ENCODE measurements around the gene NDFIP2.

The NDFIP2 gene

DNA sequence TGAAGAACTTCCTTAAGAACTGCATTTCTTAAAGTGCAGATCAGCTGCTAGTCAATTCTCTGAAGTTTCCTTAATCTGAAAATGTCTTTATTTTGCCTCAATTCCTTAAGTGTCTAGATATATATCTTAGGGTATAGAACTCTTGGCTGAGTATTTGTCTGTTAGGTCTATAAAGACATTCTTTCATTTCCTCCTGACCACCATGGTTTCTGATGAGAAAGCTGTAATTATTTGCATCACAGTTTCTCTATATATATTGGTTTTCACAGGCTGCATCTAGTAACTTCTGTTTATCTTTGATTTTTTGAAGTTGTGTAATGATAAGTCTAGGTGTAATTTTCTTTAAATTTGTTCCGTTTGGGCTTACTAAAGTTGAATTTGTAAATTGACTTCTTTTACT, 15.2 kb downstream of the NDFIP2 start:
- DNase-seq (ENCODE audit: low spot score): no peak

DNA sequence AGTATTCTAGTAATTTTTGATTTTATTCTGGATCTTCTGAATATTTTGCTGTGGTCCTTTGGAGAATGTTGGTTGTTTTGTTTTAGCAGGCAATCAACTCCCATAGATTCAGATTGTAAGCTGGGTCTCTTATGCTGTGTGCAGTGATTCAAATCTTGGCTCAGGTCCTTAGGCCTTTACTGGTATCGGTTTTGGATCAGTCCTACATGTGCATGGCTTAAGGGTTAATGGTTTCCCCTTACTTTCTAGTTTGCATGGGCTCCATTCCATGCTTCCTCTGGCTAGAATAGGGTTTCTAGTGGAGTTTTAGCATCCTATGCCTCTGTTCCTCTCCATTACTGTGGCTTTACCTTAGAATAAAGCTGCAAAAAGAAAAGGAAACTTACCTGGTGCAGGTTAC, 16.1 kb downstream of the NDFIP2 start:
- no peak for DNase-seq (ENCODE audit: low spot score)

DNA sequence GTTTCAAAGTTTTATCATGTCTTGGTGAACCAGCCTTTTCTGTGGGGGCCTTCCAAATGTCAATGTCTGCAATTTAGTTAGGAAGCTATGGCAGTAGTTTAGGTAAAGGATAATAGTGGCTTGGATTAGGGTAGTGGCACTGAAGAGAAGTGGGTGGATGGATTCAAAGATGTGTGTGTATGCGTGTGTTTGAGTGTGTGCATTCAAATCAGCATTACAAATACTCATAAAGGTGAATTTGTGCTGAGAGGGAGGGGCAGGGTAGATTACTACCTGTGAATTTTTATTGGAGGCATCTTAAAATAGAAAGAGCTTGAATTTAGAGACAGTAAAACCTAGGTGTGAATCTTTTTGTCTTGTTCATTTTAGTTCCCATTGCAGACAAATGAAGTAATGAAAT, 16.9 kb downstream of the NDFIP2 start:
- DNase-seq (ENCODE audit: low spot score): no peak

DNA sequence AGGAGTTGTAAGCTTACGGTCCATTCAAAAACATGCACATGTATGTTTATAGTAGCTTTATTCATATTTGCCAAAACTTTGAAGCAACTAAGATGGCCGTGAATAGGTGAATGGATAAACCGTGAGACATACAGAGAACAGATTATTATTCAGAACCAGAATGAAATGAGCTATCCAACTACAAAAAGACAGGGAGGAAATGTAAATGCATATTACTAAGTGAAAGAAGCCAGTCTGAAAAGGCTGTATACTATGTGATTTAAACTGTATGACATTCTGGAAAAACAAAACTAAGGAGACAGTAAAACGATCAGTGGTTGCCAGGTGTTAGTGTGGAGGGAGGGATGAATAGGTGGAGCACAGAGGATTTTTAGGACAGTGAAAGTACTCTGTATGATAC, 19.9 kb downstream of the NDFIP2 start:
- DNase-seq (ENCODE audit: low spot score): no peak

DNA sequence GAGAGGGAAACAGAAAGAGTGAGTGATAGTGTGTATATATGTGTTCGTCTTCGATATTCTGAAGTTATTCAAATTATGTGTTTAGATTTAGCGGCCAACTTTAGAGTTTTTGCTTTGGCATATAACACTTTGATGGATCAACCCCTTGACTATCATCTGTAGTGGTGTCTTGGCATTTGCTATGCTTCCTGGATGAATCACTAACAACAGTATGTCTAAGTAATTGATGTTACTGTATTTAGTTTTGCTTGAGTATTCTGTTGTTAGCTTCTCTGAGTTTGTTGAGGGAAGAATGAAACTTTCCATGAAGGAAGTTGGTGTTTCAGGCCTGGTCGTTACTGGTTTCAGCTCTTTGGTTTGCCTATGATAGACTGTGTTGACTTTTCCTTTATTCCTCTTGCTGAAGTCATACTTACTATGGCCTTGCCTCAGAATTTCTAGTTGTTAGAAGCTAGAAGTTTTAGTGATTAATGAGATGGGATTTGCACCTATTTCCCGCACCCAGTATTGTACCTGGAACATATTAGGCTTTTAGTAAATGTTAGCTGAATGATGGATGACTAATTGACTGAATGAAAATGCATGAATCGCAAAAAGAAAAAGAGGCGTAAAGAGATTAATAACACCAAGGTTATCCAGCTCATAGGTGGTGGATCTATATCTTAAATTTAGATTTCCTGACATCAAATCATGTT, 20.7 kb downstream of the NDFIP2 start:
- DNase-seq (ENCODE audit: low spot score): no peak

DNA sequence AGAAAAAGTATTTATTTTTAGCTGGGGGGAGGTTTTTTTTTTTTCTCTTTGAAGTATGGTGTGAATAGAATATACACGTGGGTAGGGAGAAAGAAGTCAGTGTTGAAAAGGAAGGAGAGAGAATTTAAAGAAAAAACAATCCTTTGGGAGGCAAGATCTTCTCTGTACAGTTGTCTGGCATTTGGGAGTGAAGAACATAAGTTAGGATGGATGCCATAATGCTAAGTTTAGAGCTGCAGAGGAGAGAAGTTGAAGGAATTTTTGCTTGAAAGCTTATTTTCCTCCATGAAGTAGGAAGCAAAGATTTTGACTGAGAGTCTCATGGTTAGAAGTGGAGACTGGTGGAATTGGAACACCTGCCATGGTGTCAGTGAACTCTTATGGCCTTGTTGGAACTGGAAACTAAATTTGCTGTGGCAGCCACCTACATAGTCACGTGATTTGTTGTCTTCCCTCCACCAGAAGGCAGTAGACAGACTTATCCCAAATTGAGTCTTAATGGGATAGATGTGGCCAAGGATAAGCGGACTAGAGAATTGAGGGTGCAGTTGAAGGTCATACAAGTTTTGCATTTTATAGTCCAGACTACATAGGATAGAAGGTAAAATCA, 22.0 kb downstream of the NDFIP2 start:
- no peak for DNase-seq (ENCODE audit: low spot score)

DNA sequence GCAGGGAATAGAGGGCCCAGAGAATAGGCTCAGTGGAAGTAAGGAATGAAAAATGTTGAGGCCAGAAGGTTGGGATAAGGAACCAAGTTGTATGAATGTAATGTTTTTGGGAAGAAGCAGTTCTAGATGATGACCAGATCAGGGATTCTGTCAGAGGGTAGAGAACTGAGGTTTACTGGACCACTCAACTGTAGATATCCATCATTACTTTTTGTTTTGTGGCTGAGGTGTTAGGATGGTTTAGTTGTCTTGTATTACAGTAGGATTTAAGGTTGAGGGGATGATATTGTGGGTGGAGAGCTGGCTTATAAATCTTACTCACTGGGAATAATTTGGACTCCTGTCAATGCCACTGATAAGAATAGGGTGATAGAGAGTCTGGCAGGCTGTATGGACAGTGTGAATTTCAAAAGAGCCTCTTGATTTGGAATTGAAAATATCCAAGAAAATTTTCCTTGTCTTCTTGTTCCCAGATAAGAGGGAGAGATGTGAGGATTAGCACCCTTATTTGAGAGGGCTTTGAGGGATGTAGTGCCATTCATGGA, 22.6 kb downstream of the NDFIP2 start:
- no peak for DNase-seq (ENCODE audit: low spot score)

DNA sequence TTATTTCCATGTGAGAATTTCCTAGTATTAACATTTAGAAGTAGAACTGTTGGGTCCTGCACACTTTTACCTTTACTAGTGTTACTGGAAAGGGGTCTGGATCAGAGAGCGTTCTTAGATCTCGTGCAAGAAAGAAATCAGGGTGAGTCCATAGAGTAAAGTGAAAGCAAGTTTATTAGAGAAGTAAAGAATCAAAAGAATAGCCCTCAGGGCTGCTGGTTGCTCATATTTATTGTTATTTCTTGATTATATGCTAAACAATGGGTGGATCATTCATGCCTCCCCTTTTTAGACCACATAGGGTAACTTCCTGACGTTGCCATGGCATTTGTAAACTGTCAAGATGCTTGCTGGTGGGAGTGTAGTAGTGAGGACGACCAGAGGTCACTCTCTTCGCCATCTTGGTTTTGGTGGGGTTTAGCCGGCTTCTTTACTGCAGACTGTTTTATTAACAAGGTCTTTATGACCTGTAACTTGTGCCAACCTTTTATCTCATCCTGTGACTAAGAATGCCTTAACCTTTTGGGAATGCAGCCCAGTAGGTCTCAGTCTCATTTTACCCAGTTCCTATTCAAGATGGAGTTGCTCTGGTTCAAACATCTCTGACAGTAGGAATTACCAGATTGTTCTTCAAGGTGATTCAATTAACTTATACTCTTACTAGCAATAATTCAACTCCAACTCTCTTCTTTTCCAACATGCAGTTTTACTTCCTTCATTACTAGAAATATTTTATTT, 27.4 kb downstream of the NDFIP2 start:
- DNase-seq (ENCODE audit: low spot score): no peak

DNA sequence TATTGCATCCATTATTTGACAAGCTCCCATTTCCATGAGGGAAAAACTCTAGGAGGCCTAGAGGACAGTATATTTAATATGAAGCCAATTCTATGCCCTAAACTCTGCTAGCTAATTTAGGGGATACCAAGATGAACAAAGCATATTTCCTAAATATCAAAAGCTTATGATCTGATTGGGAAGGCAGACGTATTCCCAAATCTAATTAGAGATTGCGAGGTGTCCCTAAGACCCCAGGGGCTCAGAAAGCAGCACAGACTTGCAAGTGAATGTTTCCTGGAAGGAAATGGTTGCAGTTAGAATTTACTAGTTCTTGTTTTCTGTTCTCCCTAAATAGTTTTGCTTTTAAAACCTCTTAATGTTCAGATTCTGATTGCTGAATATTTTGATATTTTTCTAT, 30.7 kb downstream of the NDFIP2 start:
- DNase-seq (ENCODE audit: low spot score): no peak

DNA sequence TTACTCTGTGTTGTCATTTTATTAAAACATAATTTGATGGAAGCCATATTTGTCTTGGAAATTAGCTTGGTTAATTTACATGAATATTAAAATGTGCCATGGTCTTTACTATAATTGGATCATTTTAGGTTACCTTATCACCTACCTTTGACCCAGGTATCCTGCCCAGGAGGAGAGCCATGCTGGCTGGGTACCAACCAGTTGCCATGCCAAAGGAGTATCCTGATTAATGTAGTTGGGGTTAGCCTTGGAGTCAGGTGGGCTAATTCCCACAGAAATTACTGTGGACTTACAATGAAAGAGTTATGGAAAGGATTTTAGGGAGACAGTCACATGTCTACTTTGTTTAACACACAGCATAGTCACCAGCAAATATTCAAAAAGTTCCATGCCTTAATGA, 32.0 kb downstream of the NDFIP2 start:
- DNase-seq (ENCODE audit: low spot score): no peak

DNA sequence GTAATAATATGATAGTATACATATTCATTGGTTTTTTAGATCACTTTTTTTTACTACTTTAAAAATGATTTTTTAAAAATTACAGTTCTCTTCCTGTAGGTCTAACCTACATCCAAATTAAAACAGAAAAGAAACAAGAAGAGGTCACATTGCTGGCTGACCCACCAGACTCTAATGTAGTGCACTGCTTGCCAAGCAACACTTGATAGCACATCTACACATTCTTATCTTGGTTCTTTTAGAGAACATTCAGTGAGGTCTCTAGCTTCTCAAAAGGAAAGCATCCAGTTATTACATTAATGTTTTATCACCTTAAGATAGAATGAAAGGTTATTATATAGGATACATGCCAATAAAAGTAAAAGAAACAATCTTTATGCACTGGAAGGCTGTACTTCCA, 35.6 kb downstream of the NDFIP2 start:
- no peak for DNase-seq (ENCODE audit: low spot score)

DNA sequence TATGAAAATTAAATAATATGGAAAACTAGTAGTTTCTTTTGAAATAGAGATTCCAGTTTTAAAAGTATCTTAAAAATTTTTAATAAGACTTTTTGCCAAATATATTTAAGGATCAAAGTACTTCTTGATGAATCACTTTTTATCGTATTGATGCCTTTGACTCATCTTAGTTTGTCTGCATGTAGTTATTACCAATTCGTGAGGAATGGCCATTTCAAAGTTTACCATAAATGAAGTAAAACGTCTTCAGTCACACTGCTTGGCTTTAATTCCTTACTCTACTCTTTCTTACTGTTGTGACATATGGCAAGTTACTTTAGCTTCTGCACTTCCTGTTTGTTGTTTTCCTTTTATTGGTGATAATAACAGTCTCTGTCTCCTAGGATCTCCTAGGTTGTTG, 38.3 kb downstream of the NDFIP2 start:
- DNase-seq (ENCODE audit: low spot score): no peak

DNA sequence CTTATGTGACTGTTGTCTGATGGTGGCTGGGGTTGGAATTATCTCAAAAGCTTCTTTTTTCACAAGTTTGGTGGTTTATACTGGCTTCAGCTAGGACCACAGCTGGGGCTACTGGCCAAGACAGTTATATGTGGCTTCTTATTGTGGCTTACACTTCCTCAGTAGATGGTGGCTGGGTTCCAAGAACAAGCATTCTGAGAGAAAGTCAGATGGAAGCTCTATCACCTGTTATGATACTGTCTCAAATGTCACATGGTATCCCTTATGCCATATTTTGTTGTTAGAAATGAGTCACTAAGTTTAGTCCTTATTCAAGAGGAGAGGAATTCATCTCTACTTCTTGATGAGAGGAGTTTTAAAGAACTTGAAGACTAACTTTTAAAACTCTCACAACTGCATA, 41.6 kb downstream of the NDFIP2 start:
- no peak for DNase-seq (ENCODE audit: low spot score)

DNA sequence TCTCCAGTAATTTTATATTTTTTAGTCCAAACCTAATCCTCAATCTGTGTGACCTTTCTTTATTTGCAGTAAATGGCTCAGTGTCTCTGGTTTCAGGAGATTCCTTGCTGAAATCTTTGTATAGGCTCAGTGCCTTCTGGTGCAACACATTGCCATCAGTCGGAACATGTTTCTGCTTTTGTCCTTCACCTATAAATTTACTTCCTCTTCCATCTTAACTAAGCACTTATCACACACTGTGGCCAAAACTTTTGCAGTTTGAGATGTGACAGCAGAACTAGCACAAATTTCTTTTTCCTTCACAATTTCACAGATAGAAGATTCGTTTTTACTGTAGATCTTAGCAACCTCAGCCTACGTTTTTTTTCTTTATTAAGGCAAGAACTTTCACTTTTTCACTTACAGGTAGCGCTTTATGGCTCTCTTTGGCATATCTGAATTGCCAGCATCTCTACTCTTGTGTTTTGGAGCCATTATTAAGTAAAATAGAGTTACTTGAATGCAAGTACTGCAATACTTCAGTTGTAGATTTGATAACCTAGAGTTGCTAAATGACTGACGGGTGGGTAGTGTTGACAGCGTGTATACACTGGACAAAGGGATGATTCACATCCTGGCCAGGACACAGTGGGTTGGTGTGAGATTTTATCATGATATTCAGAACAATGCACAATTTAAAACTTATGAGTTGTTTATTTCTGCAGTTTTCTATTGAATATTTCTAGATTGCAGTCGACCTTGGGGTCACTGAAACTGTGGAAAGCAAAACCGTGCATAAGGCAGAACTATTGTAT, 44.3 kb downstream of the NDFIP2 start:
- DNase-seq (ENCODE audit: low spot score): no peak

DNA sequence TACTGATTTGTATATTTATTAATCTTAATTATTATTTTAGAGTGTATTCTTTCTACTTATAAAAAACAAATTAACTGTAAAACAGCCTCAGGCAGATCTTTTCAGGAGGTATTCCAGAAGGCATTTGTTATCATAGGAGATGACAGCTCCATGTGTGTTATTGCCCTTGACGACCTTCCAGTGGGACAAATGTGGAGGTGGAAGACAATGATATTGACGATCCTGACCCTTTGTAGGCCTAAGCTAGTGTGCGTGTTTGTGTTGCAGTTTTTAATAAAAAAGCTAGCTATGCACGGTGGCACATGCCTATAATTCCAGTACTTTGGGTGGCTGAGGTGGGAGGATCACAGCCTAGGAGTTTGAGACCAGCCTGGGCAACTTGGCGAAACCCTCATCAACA, 46.7 kb downstream of the NDFIP2 start:
- DNase-seq (ENCODE audit: low spot score): no peak

DNA sequence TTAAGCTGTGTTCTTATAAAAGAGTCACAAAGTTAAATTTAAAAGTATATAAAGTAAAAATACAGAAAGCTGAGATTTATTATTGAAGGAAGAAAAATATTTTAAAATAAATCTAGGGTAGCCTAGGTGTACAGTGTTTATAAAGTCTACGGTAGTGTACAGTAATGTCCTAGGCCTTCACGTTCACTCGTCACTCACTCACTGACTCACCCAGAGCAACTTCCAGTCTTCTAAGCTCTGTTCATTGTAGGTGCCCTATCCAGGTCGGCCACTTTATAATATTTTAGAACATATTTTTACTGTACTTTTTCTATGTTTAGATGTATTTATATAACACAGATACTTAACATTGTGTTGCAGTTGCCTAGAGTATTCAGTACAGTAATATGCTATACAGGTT, 47.4 kb downstream of the NDFIP2 start:
- DNase-seq (ENCODE audit: low spot score): no peak

DNA sequence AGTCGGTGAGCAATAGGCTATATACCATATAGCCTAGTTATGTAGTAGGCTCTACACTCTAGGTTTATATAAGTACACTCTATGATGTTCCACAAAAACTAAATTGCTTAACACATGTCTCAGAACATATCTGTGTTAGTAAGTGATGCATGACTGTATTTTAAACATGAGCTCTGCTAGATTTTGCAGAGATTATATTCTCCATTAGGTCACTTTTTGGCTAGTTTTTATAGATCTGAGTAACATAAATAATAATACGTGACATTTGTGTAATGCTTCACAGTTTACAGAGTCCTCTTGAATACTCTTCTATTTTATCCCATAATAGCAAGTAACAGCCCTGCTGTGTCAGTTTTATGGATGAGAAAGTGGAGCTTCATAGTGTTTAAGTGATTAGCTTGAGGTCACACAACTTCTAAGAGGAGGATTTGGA, 47.8 kb downstream of the NDFIP2 start:
- DNase-seq (ENCODE audit: low spot score): no peak

DNA sequence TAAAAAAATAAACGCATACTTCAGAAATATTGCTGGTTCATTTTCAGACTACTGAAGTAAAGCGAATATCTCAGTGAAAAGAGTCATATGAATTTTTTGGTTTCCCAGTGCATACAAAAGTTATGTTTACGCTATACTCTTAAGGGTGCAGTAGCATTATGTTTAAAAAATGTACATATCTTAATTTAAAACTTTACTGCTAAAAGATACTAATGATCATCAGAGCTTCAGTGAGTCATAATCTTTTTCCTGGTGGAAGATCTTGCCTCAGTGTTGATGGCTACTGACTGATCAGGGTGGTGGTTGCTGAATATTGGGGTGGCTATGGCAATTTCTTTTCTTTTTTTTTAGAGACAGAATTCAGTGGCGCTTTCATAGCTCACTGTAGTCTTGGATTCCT, 48.9 kb downstream of the NDFIP2 start:
- no peak for DNase-seq (ENCODE audit: low spot score)

DNA sequence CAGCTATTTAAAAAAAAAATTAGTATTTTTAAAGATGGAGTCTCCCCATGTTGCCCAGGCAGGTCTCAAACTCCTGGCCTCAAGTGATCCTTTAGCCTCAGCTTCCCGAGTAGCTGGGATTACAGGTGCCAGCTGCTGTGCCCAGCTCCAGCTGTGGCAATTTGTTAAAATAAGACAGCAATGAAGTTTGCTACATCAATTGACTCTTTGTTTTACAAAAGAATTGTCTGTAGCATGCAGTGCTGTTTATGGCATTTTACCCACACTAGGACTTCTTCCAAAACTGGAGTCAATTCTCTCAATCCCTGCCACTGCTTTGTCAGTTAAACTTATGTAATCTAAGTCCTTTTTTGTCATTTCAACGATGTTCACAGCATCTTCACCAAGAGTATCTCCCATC, 49.3 kb downstream of the NDFIP2 start:
- no peak for DNase-seq (ENCODE audit: low spot score)

DNA sequence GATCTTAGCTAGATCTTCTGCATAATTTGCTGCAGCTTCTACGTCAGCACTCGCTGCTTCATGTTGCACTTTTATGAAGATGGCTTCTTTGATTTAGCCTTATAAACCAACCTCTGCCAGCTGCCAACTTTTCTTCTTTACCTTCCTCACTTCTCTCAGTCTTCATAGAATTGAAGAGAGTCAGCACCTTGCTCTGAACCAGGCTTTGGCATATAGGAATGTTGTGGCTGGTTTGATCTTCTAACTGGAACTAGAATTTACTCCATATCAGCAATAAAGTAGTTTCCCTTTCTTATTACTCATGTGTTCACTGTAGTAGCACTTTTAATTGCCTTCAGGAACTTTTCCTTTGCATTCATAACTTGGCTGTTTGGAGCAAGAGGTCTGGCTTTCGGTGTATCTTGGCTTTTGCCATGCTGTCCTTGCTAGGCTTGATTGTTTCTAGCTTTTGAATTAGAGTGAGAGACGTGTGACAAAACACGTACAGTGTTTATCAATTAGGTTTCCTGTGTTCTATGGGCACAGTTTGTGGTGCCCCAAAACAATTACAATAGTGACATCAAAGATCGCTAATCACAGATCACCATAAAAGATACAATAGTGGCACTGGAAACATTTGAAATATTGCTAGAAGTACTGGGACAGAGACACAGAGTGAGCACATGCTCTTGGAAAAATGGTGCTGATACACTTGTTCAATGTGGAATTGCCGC, 50.7 kb downstream of the NDFIP2 start:
- DNase-seq (ENCODE audit: low spot score): no peak

DNA sequence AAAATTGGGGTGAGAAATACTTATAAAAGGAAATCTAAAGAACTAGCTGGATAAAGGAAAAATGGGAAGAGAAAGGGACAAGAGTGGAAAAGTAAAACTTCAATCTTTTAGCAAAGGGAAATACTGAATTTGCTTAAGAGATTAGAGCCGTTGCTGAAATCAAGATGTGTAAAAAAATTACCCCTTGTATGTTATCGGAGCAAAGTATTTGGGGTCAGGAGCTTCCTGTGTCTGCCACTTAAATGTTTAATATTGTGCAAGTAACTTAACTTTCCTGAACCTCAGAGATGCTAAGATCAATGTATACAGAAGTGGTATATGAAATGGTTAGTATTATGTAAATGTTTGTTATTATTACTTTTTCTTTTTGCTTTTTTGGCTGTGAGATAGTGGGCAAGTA, 51.6 kb downstream of the NDFIP2 start:
- DNase-seq (ENCODE audit: low spot score): no peak

Measured in cerebellar cortex (tissue), 1 donor.